Endothelial cell of umbilical vein (primary cell): ENCODE data around the gene BSG. TPM values are rescaled to one million over a fixed set of nuclear protein-coding genes. Genes with fewer than 3 reads are reported as not detected.

Experiments
- BruUV-seq: library from RNA; stranded (reverse); fragments of 400-500 nt; replicated peaks from 2 replicates; lab custom pipeline; 2021; lab: Mats Ljungman, UMichigan
- CTCF ChIA-PET: fragments of 300-600, 350-600 bp; sonication (Branson Sonifier 250); formaldehyde crosslinking; loops from one replicate; lab custom pipeline; 2021; ENCODE audit warnings: antibody characterized with exemption, inconsistent platforms; lab: Charles Lee
- POLR2A ChIA-PET: fragments of 300-600, 350-600 bp; sonication (Branson Sonifier 250); formaldehyde crosslinking; loops from one replicate; lab custom pipeline; 2021; ENCODE audit warnings: antibody characterized with exemption, inconsistent platforms; lab: Charles Lee
- DNase-seq: peaks from one replicate; pipeline ENCODE4 v3.0.0-alpha.2; 2011; ENCODE audit warnings: low read depth, low spot score
- FAIRE-seq: peaks from 2 replicates; lab custom pipeline; 2011; peaks lifted over from hg19 to GRCh38; lab: Jason Lieb, UNC
- H2AFZ ChIP-seq: 2 replicates; pipeline ENCODE4 v1.6.0; 2012; ENCODE audit warnings: low read depth, low read length, control low read depth, inconsistent platforms
- H3K27ac ChIP-seq: 2 replicates; pipeline ENCODE4 v1.5.1; 2011; ENCODE audit warnings: low read depth, mild to moderate bottlenecking, control low read depth, low read length, moderate library complexity; ENCODE audit not compliant: insufficient read depth
- H3K27me3 ChIP-seq, 2 experiments: 2 replicates each; pipeline versions ENCODE4 v1.6.0 to v1.6.1; 2011; ENCODE audit warnings: low read length in 2 of 2, mixed read lengths in 1 of 2; ENCODE audit not compliant: control insufficient read depth in 2 of 2, insufficient read depth in 2 of 2
- H3K36me3 ChIP-seq, 2 experiments: 2 replicates in 1 of 2; 3 replicates in 1 of 2; pipeline ENCODE4 v1.5.1; 2011; ENCODE audit warnings: low read length in 2 of 2, mild to moderate bottlenecking in 1 of 2, moderate library complexity in 1 of 2; ENCODE audit not compliant: control insufficient read depth in 2 of 2, insufficient read depth in 2 of 2; ENCODE audit errors: extremely low read depth in 1 of 2
- H3K4me1 ChIP-seq: 3 replicates; pipeline ENCODE4 v1.5.1; 2011; ENCODE audit warnings: mild to moderate bottlenecking, low read length; ENCODE audit not compliant: control insufficient read depth, insufficient read depth; ENCODE audit errors: extremely low read depth
- H3K4me2 ChIP-seq: 2 replicates; pipeline ENCODE4 v1.6.1; 2011; ENCODE audit warnings: low read length, control low read depth, mixed read lengths; ENCODE audit not compliant: insufficient read depth
- H3K4me3 ChIP-seq, 3 experiments: fragments of 200-600 bp in 1 of 3; sonication (generic), shearing (Covaris generic) in 1 of 3; replicated peaks in 1 of 3; 2 replicates each; pipeline ENCODE4 v1.5.1; 2011 to 2016; ENCODE audit warnings: control low read depth in 3 of 3, low read length in 3 of 3, mild to moderate bottlenecking in 2 of 3, inconsistent platforms in 1 of 3, low read depth in 1 of 3, moderate library complexity in 1 of 3; ENCODE audit not compliant: insufficient read depth in 1 of 3
- H3K79me2 ChIP-seq: 2 replicates; pipeline ENCODE4 v1.6.0; 2012; ENCODE audit warnings: low read length, inconsistent platforms; ENCODE audit not compliant: control insufficient read depth, insufficient read depth
- H3K9ac ChIP-seq: replicated peaks from 2 replicates; pipeline ENCODE3; 2011; ENCODE audit warnings: low read length, control low read depth; ENCODE audit not compliant: insufficient read depth; ENCODE audit errors: extremely low read depth
- H3K9me1 ChIP-seq: replicated peaks from 3 replicates; pipeline ENCODE4 v1.6.0; 2011; ENCODE audit warnings: mild to moderate bottlenecking, low read length; ENCODE audit not compliant: control insufficient read depth, insufficient read depth; ENCODE audit errors: extremely low read depth
- H3K9me3 ChIP-seq: replicated peaks from 2 replicates; pipeline ENCODE4 v1.5.1; 2012; ENCODE audit warnings: low read length, inconsistent platforms; ENCODE audit not compliant: control insufficient read depth, insufficient read depth
- H4K20me1 ChIP-seq: replicated peaks from 2 replicates; pipeline ENCODE3; 2011; ENCODE audit warnings: mild to moderate bottlenecking, low read length; ENCODE audit not compliant: control insufficient read depth, insufficient read depth; ENCODE audit errors: extremely low read depth
- EZH2 ChIP-seq: IDR thresholded peaks from 2 replicates; pipeline ENCODE4 v1.6.1; 2012; ENCODE audit warnings: borderline replicate concordance, low read depth, mild to moderate bottlenecking, moderate library complexity, low read length, inconsistent platforms; ENCODE audit not compliant: severe bottlenecking
- FOS ChIP-seq: IDR thresholded peaks from 2 replicates; pipeline ENCODE4 v1.6.1; 2011; ENCODE audit warnings: mild to moderate bottlenecking, low read length, moderate library complexity, borderline replicate concordance; ENCODE audit not compliant: insufficient read depth
- GATA2 ChIP-seq: IDR thresholded peaks from 2 replicates; pipeline ENCODE4 v1.7.0; 2011; ENCODE audit warnings: low read depth, mild to moderate bottlenecking, moderate library complexity, mixed read lengths, low read length; ENCODE audit not compliant: insufficient read length, insufficient read depth
- JUN ChIP-seq: IDR thresholded peaks from 2 replicates; pipeline ENCODE4 v1.6.1; 2011; ENCODE audit warnings: borderline replicate concordance, low read depth; ENCODE audit not compliant: insufficient read length, insufficient read depth
- MYC ChIP-seq: IDR thresholded peaks from one replicate; pipeline ENCODE4 v1.6.1; 2011; ENCODE audit warnings: mild to moderate bottlenecking, low read depth, low read length
- POLR2A ChIP-seq: IDR thresholded peaks from 2 replicates; pipeline ENCODE4 v1.6.1; 2012; ENCODE audit warnings: low read depth, mild to moderate bottlenecking, control low read depth, low read length
- POLR2AphosphoS5 ChIP-seq: IDR thresholded peaks from 2 replicates; pipeline ENCODE4 v1.6.1; 2012; ENCODE audit warnings: low read depth, mild to moderate bottlenecking, control low read depth, low read length, moderate library complexity; ENCODE audit not compliant: insufficient read depth
- dilution Hi-C: fragments of 300-500 bp; cut with MboI; formaldehyde crosslinking; loops from one replicate; pipeline ENCODE4 v1.15.0; 2019; ENCODE audit warnings: low sequenced_read_pairs; ENCODE audit not compliant: extremely low pct_ligation_motif_present
- intact Hi-C: fragments of 100-400 bp; cut with micrococcal nuclease; formaldehyde crosslinking; loops from one replicate; pipeline ENCODE4 v1.10.0; 2022
- polyA plus RNA-seq, 4 experiments: library from polyadenylated mRNA; depleted of rRNA in 3 of 4; stranded (reverse) in 3 of 4; unstranded in 1 of 4; fragments of >200 nt; gene quantifications; 2 replicates each; pipeline versions ENCODE4 v1.2.1 to v1.2.3, GENCODE V29; 2011 to 2012; ENCODE audit warnings: missing spikeins in 1 of 4
- total RNA-seq: library from RNA; stranded (reverse); gene quantifications from 2 replicates; pipeline ENCODE4 v1.2.3, GENCODE V29; 2021
- TF ChIP-seq, protein P1 (sequence below), 2 donors: IDR thresholded peaks; 1 replicate in 1 of 2; 2 replicates in 1 of 2; pipeline ENCODE4 v1.5.1; 2011; ENCODE audit warnings: low read length in 2 of 2, mild to moderate bottlenecking in 2 of 2, moderate library complexity in 2 of 2, control low read depth in 1 of 2, inconsistent platforms in 1 of 2, low read depth in 1 of 2; ENCODE audit not compliant: insufficient read depth in 1 of 2; ENCODE audit errors: extremely low read depth in 1 of 2
- TF ChIP-seq, protein P2 (sequence below): IDR thresholded peaks from 2 replicates; pipeline ENCODE4 v1.6.1; 2011; ENCODE audit not compliant: insufficient read depth, insufficient read length

BSG gene
- total and polyA plus RNA-seq, 2 donors (not counting 3 experiments of a cell fraction or from before 2014, with no cell fraction given): 485 to 661 TPM

DNA sequence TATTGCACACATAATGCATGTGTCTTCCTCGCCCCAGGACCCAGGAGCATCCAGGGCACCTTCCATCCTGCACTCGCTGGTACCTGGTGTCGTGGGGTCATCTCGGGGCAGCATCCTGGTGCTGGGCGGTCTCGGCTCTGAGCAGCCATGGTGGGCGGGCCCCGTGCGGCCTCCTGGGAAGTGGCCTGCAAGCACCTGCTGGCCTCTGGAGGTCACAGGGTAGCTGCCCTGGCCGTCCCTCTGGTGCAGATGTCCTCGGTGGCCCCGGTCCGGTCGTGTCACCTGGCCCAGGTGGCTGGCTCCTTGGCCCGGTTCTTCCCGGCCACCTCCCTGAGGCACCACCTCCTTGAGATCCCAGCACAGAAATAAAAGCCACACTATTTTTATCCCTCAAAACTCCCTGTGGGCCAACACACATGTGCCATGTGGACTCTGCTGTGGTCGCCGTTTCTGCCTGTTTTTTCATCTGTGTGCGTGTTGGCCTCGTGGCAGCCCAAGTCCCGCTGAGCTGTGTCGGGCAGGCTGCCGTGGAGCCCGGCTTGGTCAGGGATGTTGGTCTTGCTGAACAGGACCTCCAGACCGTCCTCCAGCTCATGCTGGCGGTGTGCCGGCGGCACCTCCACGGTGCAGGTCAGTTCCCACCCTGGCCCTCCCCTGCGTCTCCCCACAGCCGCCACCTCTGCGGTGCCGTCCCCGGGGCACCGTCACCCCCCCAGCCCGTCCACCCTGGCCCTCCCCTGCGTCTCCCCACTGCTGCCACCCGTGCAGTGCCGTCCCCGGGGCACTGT lies 33.6 kb upstream of the BSG start:
- intact Hi-C loops: no loop called here
- FAIRE-seq: no peak
- dilution Hi-C loops: no loop called here
- H3K9me1 ChIP-seq: no peaks in the 10 kb centered on the region
- POLR2A ChIA-PET: no interaction called here
- no peaks in the 10 kb centered on the region for H3K9me3 ChIP-seq
- H3K4me1 ChIP-seq: peaks cover 2% of the 10 kb centered on the region
- no peak overlapping the region for H3K4me3 ChIP-seq
- H4K20me1 ChIP-seq: no peaks in the 10 kb centered on the region
- CTCF ChIA-PET: no interaction called here
- TF ChIP-seq FOS (no peak), EZH2 (no peak), POLR2AphosphoS5 (no peak), JUN (no peak), GATA2 (no peak), MYC (no peak), POLR2A (no peak)
- TF ChIP-seq, protein P1, sequence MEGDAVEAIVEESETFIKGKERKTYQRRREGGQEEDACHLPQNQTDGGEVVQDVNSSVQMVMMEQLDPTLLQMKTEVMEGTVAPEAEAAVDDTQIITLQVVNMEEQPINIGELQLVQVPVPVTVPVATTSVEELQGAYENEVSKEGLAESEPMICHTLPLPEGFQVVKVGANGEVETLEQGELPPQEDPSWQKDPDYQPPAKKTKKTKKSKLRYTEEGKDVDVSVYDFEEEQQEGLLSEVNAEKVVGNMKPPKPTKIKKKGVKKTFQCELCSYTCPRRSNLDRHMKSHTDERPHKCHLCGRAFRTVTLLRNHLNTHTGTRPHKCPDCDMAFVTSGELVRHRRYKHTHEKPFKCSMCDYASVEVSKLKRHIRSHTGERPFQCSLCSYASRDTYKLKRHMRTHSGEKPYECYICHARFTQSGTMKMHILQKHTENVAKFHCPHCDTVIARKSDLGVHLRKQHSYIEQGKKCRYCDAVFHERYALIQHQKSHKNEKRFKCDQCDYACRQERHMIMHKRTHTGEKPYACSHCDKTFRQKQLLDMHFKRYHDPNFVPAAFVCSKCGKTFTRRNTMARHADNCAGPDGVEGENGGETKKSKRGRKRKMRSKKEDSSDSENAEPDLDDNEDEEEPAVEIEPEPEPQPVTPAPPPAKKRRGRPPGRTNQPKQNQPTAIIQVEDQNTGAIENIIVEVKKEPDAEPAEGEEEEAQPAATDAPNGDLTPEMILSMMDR (IDR thresholded peaks at IDR 0.05; ENCODE audit: extremely low read depth in 1 of 2, insufficient read depth in 1 of 2, low read depth in 1 of 2, low read length in 2 of 2): no peak
- TF ChIP-seq, protein P2, sequence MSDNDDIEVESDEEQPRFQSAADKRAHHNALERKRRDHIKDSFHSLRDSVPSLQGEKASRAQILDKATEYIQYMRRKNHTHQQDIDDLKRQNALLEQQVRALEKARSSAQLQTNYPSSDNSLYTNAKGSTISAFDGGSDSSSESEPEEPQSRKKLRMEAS: no peak
- H3K79me2 ChIP-seq: peaks cover 24% of the 10 kb centered on the region
- no peaks in the 10 kb centered on the region for H3K27me3 ChIP-seq
- no TSS peak for BruUV-seq
- peaks cover 5 to 50% of the 10 kb centered on the region in 2 experiments for H3K36me3 ChIP-seq
- H3K27ac ChIP-seq: no peak overlapping the region
- H3K4me2 ChIP-seq: no peak overlapping the region
- no peak overlapping the region for H3K9ac ChIP-seq
- H2AFZ ChIP-seq: no peak overlapping the region
- DNase-seq: no peak
